Activated T-cell treated with anti-CD3 and anti-CD28 coated beads, Interleukin-2, amount 50 U/mL, for 72 hours (primary cell): Measurements from ENCODE around the gene PHACTR3. TPM values are rescaled to one million over a fixed set of nuclear protein-coding genes. Genes with fewer than 3 reads are reported as not detected.
A peak's percentile ranks its signal among the peaks of the same experiment; 100 is the strongest.

Source experiments
- ATAC-seq, 2 donors: fragments of 150-1000 bp; cut with Tn5 transposase; replicated peaks in 1 of 2; 2 replicates each; pipeline ENCODE4 v1.10.0; 2021; ENCODE audit warnings: moderate library complexity in 2 of 2, mild to moderate bottlenecking in 1 of 2
- DNase-seq, 2 donors: peaks; one replicate each; pipeline ENCODE4 v3.0.0; 2021 to 2022; ENCODE audit warnings: mixed read lengths in 1 of 2
- H3K27ac Mint-ChIP-seq: one replicate; pipeline ENCODE4 v1.8.0; 2022; ENCODE audit warnings: mild to moderate bottlenecking, moderate library complexity, mixed read lengths
- H3K27me3 Mint-ChIP-seq: one replicate; pipeline ENCODE4 v1.8.0; 2022; ENCODE audit warnings: low read depth, mixed read lengths
- H3K36me3 Mint-ChIP-seq, 2 donors: one replicate each; pipeline ENCODE4 v1.8.0; 2022; ENCODE audit warnings: mixed read lengths in 2 of 2, mild to moderate bottlenecking in 1 of 2; ENCODE audit not compliant: insufficient read depth in 2 of 2
- H3K4me1 Mint-ChIP-seq: one replicate; pipeline ENCODE4 v1.8.0; 2022; ENCODE audit warnings: low read depth, mixed read lengths
- H3K4me3 Mint-ChIP-seq, 2 donors: one replicate each; pipeline ENCODE4 v1.8.0; 2022; ENCODE audit warnings: mild to moderate bottlenecking in 2 of 2, mixed read lengths in 2 of 2, moderate library complexity in 2 of 2
- H3K9me3 Mint-ChIP-seq, 2 donors: one replicate each; pipeline ENCODE4 v1.8.0; 2022; ENCODE audit warnings: mixed read lengths in 2 of 2
- total RNA-seq, 2 donors: library from RNA; stranded (reverse); gene quantifications; one replicate each; pipeline ENCODE4 v1.2.3, GENCODE V29; 2022

The PHACTR3 gene
- total RNA-seq, 2 donors from 2014 or later: not detected

DNA sequence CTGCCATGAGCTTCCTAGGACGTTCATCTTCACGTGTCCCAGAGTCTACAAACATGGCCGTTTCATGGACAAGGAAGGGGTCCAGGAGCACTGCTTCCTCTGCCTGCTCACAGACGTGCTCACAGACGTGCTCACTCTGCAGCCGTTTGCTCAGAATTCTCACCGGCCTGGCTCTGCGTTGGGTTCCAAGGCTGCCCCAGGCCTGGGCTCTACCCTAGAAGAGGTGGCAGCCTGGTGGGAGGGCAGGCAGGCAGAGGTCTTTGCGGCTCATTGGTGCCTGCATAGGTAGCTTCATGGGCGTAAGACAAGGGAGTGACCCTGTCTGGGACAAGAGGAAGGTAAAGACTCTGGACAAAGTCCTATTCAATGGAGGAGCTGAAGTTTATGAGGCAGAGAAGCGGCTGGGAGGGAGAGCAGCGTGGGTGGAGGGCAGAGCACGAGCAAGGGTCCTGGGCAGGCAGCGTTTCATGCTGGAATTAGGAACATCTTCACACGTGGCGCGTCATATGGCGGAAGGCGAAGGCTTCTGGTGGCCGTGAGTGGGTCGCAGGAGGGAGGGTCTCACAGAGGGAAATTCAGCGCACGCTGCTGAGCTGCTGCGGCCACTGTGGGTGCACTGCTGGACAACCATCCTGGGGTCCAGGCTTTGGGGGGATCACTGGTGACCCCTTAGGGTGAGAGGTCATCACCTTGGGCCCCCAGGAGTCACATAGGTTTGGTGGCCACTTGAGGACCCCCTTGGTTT is 138.2 kb downstream of the PHACTR3 start:
- DNase-seq: no peak
- Mint-ChIP-seq H3K4me1 (no peaks in the 10 kb centered on the region), H3K27me3 (no peaks in the 10 kb centered on the region), H3K36me3 (no peaks in the 10 kb centered on the region), H3K27ac (no peak overlapping the region), H3K4me3 (no peak overlapping the region), H3K9me3 (peaks cover 0 to 1% of the 10 kb centered on the region in 2 donors)
- ATAC-seq: no peak

DNA sequence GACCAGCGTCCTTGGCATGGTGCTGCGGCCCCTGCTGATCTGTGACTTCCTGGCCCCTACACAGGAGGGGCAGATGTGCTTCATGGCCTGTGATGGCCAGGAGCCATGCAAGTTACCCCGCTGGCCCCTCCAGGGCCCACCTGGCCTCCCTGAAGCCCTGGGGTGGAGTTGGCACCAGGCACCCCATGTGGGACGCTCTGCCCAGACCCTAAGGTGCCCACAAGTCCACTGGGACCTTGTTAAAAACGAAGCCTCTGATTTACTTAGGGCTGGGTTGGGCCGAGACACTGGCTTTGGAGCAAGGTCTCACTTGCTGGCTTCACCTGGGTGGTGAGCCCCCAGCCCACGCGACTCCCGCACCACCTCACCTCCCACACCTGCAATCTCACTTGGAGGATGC is 139.0 kb downstream of the PHACTR3 start:
- H3K36me3 Mint-ChIP-seq: no peaks in the 10 kb centered on the region
- no peak overlapping the region for H3K4me3 Mint-ChIP-seq
- H3K27me3 Mint-ChIP-seq: no peaks in the 10 kb centered on the region
- no peak overlapping the region for H3K27ac Mint-ChIP-seq
- ATAC-seq: no peak
- DNase-seq: no peak
- no peaks in the 10 kb centered on the region for H3K4me1 Mint-ChIP-seq
- peaks cover 0 to 1% of the 10 kb centered on the region in 2 donors for H3K9me3 Mint-ChIP-seq

DNA sequence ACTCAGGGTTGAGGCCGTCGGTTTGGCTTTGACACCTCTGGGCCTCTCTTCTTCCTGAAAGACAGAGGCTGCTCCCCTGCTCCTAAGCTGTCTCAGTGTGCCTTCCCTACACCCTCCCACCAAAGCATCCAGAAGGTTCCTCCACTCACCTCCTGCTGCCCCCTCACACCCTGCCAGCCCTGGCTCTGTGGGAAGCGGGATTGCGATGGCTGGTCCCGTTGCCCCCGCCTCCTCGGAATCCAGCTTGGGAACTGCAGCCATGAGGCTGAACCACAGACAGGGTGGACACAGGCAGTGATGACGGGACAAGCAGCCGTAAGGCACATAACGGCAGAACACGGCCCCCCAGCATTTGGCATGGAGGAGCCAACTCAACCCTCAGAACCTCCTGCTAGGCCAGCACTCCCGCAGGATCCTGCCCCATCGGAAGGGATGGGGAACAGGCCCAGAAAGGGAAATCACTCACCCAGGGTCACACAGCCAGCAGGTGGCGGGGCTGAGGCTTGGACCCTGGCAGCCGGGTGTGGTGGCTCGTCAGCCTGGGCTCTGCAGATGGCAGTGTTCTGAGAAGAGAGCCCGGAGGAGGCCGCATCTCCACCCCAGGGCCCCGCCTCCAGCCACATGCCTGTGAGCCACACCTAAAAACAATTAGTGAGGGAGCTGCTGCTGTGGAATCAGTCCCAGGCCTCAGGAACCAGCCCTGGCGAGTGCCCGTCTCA is 139.6 kb downstream of the PHACTR3 start:
- no peak for DNase-seq
- H3K4me3 Mint-ChIP-seq: no peak overlapping the region
- H3K27ac Mint-ChIP-seq: no peak overlapping the region
- H3K4me1 Mint-ChIP-seq: no peaks in the 10 kb centered on the region
- no peak for ATAC-seq
- H3K9me3 Mint-ChIP-seq: peaks cover 0 to 1% of the 10 kb centered on the region in 2 donors
- H3K27me3 Mint-ChIP-seq: no peaks in the 10 kb centered on the region
- no peaks in the 10 kb centered on the region for H3K36me3 Mint-ChIP-seq

DNA sequence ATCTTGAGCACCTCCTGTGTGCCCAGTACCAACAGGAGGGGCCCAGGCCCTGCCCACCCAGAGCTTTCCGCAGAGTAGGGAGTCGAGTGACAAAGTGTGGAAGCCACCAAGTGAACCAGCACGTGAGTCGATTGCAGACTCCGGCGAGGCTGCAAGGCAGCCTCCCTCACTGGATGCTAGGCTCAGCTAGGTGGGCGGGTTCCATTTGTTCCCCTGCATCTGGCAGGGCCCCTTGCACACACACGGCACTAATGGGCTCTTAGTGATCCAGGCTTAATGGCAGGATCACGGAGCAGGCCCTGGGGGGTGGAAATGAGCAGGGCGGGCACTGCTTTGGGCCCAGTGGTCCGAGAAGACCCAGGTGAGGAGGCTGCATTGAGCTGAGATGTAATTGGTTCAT is 140.4 kb downstream of the PHACTR3 start:
- Mint-ChIP-seq H3K4me1 (no peaks in the 10 kb centered on the region), H3K4me3 (no peak overlapping the region), H3K9me3 (no peaks in the 10 kb centered on the region), H3K27me3 (no peaks in the 10 kb centered on the region), H3K36me3 (no peaks in the 10 kb centered on the region), H3K27ac (no peak overlapping the region)
- ATAC-seq: no peak
- DNase-seq: no peak

DNA sequence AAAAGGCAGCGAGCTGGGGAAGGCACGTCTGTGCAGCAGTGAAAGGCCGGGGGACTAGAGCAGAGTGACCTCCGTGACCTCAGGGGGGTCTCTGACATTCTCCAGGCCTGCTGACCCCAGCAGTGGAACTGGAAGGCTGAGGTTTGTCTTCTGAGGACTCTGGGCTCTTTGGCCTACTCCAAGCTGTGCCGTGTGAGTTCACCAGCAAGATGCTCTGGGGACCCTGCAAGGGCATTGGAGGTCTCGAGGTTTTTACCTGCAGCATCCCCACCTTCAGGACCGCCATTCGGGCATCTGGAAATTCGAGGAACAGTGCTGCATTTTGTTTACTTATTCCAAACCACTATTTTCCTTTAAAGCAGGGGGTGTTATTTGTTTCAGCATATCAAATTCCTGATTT is 140.9 kb downstream of the PHACTR3 start:
- H3K27me3 Mint-ChIP-seq: no peaks in the 10 kb centered on the region
- H3K27ac Mint-ChIP-seq: no peak overlapping the region
- no peaks in the 10 kb centered on the region for H3K36me3 Mint-ChIP-seq
- no peak for DNase-seq
- ATAC-seq: no peak
- H3K4me1 Mint-ChIP-seq: no peaks in the 10 kb centered on the region
- no peaks in the 10 kb centered on the region for H3K9me3 Mint-ChIP-seq
- H3K4me3 Mint-ChIP-seq: no peak overlapping the region

DNA sequence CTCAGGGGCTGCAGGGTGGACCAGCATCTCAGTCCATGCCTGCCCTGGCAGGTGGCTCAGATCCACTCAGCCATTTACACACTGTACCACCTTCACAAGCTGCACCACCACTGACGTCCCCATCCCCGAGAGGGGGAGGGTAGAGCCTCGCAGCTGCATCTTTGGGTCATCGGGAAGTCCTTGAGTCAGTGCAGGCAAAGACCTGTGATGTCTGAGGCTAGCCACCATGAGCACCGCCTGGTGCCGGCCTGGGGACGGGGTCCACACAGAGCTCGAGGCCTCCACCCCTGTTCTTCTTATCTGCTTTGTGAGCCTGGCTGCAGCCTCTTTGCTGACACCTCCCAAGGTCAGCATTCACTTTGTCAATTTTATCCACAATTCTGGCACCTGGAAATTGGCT is 141.4 kb downstream of the PHACTR3 start:
- Mint-ChIP-seq H3K27ac (no peak overlapping the region), H3K4me3 (no peak overlapping the region), H3K36me3 (no peaks in the 10 kb centered on the region), H3K27me3 (no peaks in the 10 kb centered on the region), H3K4me1 (no peaks in the 10 kb centered on the region), H3K9me3 (no peaks in the 10 kb centered on the region)
- no peak for DNase-seq
- ATAC-seq: no peak

DNA sequence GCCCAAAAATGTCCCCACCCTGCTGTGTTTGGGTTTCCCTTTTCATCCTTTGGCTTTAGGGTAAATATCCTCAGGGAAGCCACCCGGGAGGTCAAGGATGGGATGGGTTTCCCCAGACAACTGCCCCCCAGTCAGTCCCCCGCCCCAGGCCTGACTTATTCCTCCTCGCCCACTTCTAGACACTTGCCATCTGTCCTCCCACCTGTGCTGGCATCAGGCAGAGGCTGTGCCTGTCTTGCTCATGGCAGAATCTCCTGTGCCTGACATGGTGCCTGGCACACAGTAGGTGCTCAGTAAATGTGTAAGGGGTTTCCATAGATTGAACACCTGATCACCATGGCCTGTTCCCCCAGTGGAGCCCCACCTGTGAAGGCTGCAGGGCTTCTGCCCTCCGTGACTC is 141.8 kb downstream of the PHACTR3 start:
- Mint-ChIP-seq H3K27ac (no peak overlapping the region), H3K9me3 (no peaks in the 10 kb centered on the region), H3K27me3 (no peaks in the 10 kb centered on the region), H3K4me3 (no peak overlapping the region), H3K36me3 (no peaks in the 10 kb centered on the region), H3K4me1 (no peaks in the 10 kb centered on the region)
- DNase-seq (no peak), ATAC-seq (no peak)

DNA sequence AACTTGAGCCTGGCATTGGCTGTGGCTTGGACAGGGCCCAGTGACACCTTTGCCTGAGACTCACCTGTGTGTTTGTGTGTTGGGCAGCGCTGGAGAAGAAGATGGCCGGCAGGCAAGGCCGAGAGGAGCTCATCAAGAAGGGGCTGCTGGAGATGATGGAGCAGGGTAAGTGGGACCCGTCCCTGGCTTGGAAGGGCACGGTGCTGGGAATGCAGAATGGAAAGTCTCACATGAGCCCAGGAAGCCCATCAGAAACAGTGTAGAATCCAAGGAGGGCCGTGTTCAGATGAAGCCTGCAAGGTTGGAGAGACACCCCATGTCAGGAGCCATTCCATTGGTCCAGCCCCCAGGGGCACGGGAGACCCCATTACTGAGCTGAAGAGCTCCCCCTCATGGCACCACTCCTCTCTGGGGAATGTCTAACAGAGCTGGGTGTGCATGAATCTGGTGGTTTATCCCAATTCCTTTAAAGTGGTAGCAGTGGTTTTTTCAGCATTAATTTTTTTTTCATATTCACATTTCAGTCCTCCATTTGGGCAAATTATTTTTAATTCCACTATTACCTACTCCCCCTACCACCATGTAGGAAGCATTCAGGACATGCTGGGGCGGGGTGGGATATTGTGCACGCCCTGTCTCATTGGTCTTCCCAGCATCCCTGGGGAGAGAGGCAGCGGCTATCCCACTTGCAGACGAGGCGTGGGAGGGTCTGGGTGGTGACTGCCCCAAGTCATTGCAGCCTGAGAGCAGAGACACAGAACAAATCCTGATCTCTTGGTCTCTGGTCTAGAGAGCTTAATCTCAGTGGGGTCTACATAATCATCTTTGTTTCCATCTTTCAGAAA is 143.6 kb downstream of the PHACTR3 start:
- H3K36me3 Mint-ChIP-seq: no peaks in the 10 kb centered on the region
- no peaks in the 10 kb centered on the region for H3K4me1 Mint-ChIP-seq
- H3K4me3 Mint-ChIP-seq: no peak overlapping the region
- ATAC-seq (no peak), DNase-seq (no peak)
- no peaks in the 10 kb centered on the region for H3K9me3 Mint-ChIP-seq
- H3K27me3 Mint-ChIP-seq: no peaks in the 10 kb centered on the region
- no peak overlapping the region for H3K27ac Mint-ChIP-seq

DNA sequence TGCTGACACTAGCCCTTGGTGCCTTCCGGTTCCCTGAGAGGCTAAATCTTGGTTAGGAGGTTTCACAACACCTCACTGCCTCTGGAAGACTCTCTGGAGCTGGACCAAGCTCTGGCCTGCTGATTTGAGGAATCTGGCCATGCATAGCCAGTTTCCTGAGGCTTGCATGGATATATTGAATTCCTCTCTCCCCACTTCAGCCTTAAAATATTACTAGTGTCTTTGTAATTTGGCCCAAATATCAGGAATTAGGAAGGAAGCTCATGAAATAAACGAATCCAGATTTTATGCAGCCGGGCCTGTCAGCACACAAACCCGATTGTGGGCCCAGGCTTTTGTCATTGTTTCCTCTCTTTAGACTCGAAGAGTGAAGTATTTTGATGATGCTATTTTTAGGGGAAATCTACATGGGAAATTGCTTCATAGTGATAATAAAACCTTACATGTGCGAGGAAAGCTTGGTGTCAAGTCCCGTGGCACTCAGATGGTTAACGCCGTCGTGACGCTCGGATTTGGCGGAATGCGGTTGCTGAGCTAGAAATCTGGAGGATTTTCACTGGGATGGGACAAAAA is 144.4 kb downstream of the PHACTR3 start:
- H3K9me3 Mint-ChIP-seq: no peaks in the 10 kb centered on the region
- no peaks in the 10 kb centered on the region for H3K27me3 Mint-ChIP-seq
- no peaks in the 10 kb centered on the region for H3K4me1 Mint-ChIP-seq
- DNase-seq (no peak), ATAC-seq (no peak)
- no peaks in the 10 kb centered on the region for H3K36me3 Mint-ChIP-seq
- H3K27ac Mint-ChIP-seq: no peak overlapping the region
- H3K4me3 Mint-ChIP-seq: no peak overlapping the region

DNA sequence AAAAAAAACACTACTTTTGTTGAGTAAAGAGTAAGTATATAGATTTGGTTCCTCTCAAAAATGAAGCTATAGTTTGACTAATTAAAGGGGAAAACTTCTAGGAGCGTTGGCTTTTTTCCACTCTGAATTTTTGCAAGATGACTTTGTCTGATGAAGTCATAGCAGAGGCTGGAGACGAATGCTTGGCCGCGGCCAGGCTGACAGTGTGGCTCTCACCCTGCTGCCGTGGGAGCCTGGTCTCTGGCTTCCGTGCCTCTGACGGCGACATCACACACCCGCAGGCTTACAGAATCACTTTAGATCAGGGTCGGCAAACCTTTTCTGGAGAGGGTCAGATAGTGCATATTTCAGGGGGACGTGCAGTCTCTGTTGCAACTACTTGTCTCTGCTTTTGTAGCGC is 145.0 kb downstream of the PHACTR3 start:
- H3K27me3 Mint-ChIP-seq: no peaks in the 10 kb centered on the region
- H3K9me3 Mint-ChIP-seq: no peaks in the 10 kb centered on the region
- H3K27ac Mint-ChIP-seq: no peak overlapping the region
- DNase-seq (no peak), ATAC-seq (no peak)
- H3K36me3 Mint-ChIP-seq: no peaks in the 10 kb centered on the region
- H3K4me3 Mint-ChIP-seq: no peak overlapping the region
- H3K4me1 Mint-ChIP-seq: no peaks in the 10 kb centered on the region

DNA sequence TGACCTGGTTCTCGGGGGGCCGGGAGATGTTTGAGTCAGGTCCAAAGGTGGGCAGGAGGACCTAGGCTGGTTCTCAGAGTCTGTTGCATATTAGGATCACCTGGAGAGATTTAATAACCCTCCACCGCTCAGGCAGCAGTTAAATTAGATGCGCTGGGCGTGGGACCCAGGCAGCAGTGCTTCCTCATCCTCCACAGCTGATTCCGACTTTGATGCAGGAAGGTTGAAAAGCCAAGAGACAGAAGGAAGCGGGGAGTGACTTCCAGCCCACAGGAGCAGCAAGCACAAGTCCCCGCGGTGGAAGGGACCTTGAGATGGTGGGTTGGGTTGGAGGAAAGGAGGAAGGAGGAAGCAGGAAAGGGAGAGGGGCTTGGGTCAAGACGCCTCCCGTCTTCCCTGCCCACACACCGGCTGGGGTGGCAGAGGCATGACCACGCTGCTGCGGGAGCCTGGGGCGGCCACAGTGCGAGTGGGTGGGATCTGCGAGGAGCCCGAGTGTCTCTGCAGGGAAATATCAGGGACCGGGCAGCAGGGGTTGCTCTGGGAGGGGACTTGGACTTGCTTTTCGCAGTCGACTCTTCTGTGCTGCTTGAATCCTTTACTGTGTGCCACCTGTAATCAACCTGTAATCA is 146.0 kb downstream of the PHACTR3 start:
- Mint-ChIP-seq H3K9me3 (no peaks in the 10 kb centered on the region), H3K4me3 (no peak overlapping the region), H3K27me3 (no peaks in the 10 kb centered on the region), H3K4me1 (no peaks in the 10 kb centered on the region), H3K27ac (no peak overlapping the region), H3K36me3 (no peaks in the 10 kb centered on the region)
- no peak for ATAC-seq
- no peak for DNase-seq

DNA sequence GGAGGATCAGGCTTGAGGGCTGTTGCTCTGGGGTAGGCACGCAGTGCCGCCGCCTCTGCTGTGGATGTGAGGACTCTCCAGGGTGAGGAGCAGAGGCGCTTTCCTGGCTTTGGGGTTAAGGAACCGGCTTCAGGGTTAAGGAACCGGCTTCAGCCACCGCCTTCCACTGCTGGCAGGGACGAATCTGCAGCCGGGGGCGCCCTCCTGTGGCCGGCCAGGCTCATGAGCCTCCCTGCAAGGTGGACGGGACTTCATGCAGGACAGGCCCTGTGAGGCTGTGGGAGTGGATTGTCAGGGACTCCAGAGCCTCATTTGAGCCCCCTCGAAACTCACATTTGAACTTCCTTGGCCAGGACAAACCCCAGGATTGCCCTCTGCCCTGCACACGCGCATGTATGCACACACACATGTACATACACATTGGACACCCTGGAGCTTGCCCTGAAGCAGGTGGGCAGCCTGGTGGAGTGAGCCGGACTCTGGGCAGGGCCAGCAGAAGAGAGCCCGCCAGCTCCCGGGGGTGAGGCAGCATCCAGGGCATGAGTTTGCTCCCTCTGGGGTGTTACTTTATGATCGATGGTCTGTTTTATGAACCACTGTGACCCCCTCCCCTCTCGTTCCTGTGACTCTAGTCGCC is 146.9 kb downstream of the PHACTR3 start:
- no peaks in the 10 kb centered on the region for H3K9me3 Mint-ChIP-seq
- no peaks in the 10 kb centered on the region for H3K36me3 Mint-ChIP-seq
- H3K4me1 Mint-ChIP-seq: no peaks in the 10 kb centered on the region
- ATAC-seq (peak; percentile 45 to 57), DNase-seq (peak; percentile 46 to 57)
- no peak overlapping the region for H3K4me3 Mint-ChIP-seq
- H3K27me3 Mint-ChIP-seq: no peaks in the 10 kb centered on the region
- no peak overlapping the region for H3K27ac Mint-ChIP-seq
